NCI-H128 (cell line): Measurements from ENCODE around the gene MEPCE.
"Not testable (repeated sequence)": the region's sequence is repeated elsewhere in the genome, so short reads cannot be mapped to it uniquely, and the experiment has no call there.

ENCODE experiments used
- DNase-seq: peaks from one replicate; lab custom pipeline; 2025; ENCODE audit not compliant: unreplicated experiment; lab: John Stamatoyannopoulos, UW

Gene MEPCE

GRCh38 chr7:100433276-100433591 is 3.6 kb downstream of the MEPCE start:
- DNase-seq = no peak

- DNase-seq = no peak
Observed at GRCh38 chr7:100433592-100434296, 4.1 kb downstream of the MEPCE start.

GRCh38 chr7:100434297-100435144 is 4.9 kb downstream of the MEPCE start:
- no peak for DNase-seq

GRCh38 chr7:100435401-100436304 is 6.0 kb downstream of the MEPCE start:
- DNase-seq = no peak

- no peak for DNase-seq
Observed at GRCh38 chr7:100437150-100438100, 7.8 kb downstream of the MEPCE start.

- DNase-seq = no peak
Observed at GRCh38 chr7:100438172-100438571, 8.5 kb downstream of the MEPCE start.

- not testable (repeated sequence) for DNase-seq
Observed at GRCh38 chr7:100438731-100439130, 9.1 kb downstream of the MEPCE start.

- DNase-seq = not testable (repeated sequence)
Observed at GRCh38 chr7:100439244-100439643, 9.6 kb downstream of the MEPCE start.

- DNase-seq = no peak
Observed at GRCh38 chr7:100441641-100442535, 12.3 kb downstream of the MEPCE start.

GRCh38 chr7:100443096-100443840 is 13.6 kb downstream of the MEPCE start:
- DNase-seq = no peak

- no peak for DNase-seq
Observed at GRCh38 chr7:100444311-100445278, 15.0 kb downstream of the MEPCE start.

GRCh38 chr7:100446040-100446439 is 16.4 kb downstream of the MEPCE start:
- DNase-seq = no peak

GRCh38 chr7:100447363-100447762 is 17.7 kb downstream of the MEPCE start:
- not testable (repeated sequence) for DNase-seq

GRCh38 chr7:100449190-100449795 is 19.7 kb downstream of the MEPCE start:
- no peak for DNase-seq

GRCh38 chr7:100452513-100452912 is 22.9 kb downstream of the MEPCE start:
- DNase-seq = no peak

GRCh38 chr7:100453854-100454253 is 24.2 kb downstream of the MEPCE start:
- not testable (repeated sequence) for DNase-seq

GRCh38 chr7:100455206-100455605 is 25.6 kb downstream of the MEPCE start:
- no peak for DNase-seq
